ENCODE results near the gene SCAMP5.

The SCAMP5 gene

GRCh38 chr15:75038231-75038630 lies 42.9 kb downstream of the SCAMP5 start:
- CTCF ChIA-PET = interaction anchor here (0.8 to 2.4 kb wide), 3 partner anchors 9 to 166 kb away, joined by 3 to 12 read pairs (median 3); partner anchors contain the start of gene C15orf39
- DNase-seq (ENCODE audit: extremely low spot score) = no peak
- POLR2A ChIA-PET = interaction anchor here (0.7 to 2.5 kb wide), 4 partner anchors 15 to 588 kb away, joined by 3 to 17 read pairs (median 6); partner anchors contain the start of genes C15orf39 and PPCDC
- no peak for TF ChIP-seq FOXM1 (IDR thresholded peaks at IDR 0.05; ENCODE audit: borderline replicate concordance)
- no peak for TF ChIP-seq LEF1 (IDR thresholded peaks at IDR 0.05; ENCODE audit: borderline replicate concordance)
- no peak for TF ChIP-seq ZNF384 (IDR thresholded peaks at IDR 0.05)
- no peak for TF ChIP-seq HDGF (IDR thresholded peaks at IDR 0.05; ENCODE audit: borderline replicate concordance)
- TF ChIP-seq SUZ12 (IDR thresholded peaks at IDR 0.05) = no peak
- TF ChIP-seq SP1 (IDR thresholded peaks at IDR 0.05) = no peak

- no peak for DNase-seq (ENCODE audit: extremely low spot score)
- ChIA-PET POLR2A (interaction anchor here (0.8 to 1.5 kb wide), 4 partner anchors 9 to 162 kb away, joined by 3 to 4 read pairs (median 3); partner anchors contain the start of gene RPP25), CTCF (interaction anchor here (0.7 to 1.6 kb wide), 6 partner anchors 13 to 161 kb away, joined by 3 to 16 read pairs (median 4); no protein-coding TSS in a partner anchor)
- no peak for TF ChIP-seq FOXM1 (IDR thresholded peaks at IDR 0.05; ENCODE audit: borderline replicate concordance)
- TF ChIP-seq SP1 (IDR thresholded peaks at IDR 0.05) = no peak
- no peak for TF ChIP-seq ELF4 (IDR thresholded peaks at IDR 0.05)
- TF ChIP-seq FOXK2 (IDR thresholded peaks at IDR 0.05) = no peak
- no peak for TF ChIP-seq FOXA1 (IDR thresholded peaks at IDR 0.05)
- TF ChIP-seq BHLHE40 (IDR thresholded peaks at IDR 0.05; ENCODE audit: borderline replicate concordance) = no peak
Observed at GRCh38 chr15:75042730-75043508, 47.6 kb downstream of the SCAMP5 start.

- POLR2A ChIA-PET = interaction anchor here (0.8 to 1.5 kb wide), 5 partner anchors 10 to 161 kb away, joined by 3 to 4 read pairs (median 3); partner anchors contain the start of gene RPP25
- CTCF ChIA-PET = interaction anchor here (0.7 to 1.6 kb wide), 6 partner anchors 14 to 161 kb away, joined by 3 to 16 read pairs (median 4); no protein-coding TSS in a partner anchor
- no peak for DNase-seq (ENCODE audit: extremely low spot score)
- TF ChIP-seq NFRKB (IDR thresholded peaks at IDR 0.05) = no peak
- no peak for TF ChIP-seq ELF4 (IDR thresholded peaks at IDR 0.05)
- no peak for TF ChIP-seq BHLHE40 (IDR thresholded peaks at IDR 0.05; ENCODE audit: borderline replicate concordance)
- no peak for TF ChIP-seq ARNT (IDR thresholded peaks at IDR 0.05)
- no peak for TF ChIP-seq TARDBP (IDR thresholded peaks at IDR 0.05)
- no peak for TF ChIP-seq SUZ12 (IDR thresholded peaks at IDR 0.05)
- TF ChIP-seq FOXA1 (IDR thresholded peaks at IDR 0.05) = no peak
- no peak for TF ChIP-seq FOXK2 (IDR thresholded peaks at IDR 0.05)
- TF ChIP-seq ZNF384 (IDR thresholded peaks at IDR 0.05) = no peak
- TF ChIP-seq CTBP1 (IDR thresholded peaks at IDR 0.05; ENCODE audit: borderline replicate concordance) = no peak
- TF ChIP-seq LEF1 (IDR thresholded peaks at IDR 0.05; ENCODE audit: borderline replicate concordance) = no peak
- TF ChIP-seq L3MBTL2 (conservative IDR thresholded peaks at IDR 0.05) = no peak
- TF ChIP-seq HDGF (IDR thresholded peaks at IDR 0.05; ENCODE audit: borderline replicate concordance) = no peak
- no peak for TF ChIP-seq SP1 (IDR thresholded peaks at IDR 0.05)
- no peak for TF ChIP-seq PKNOX1 (IDR thresholded peaks at IDR 0.05)
- no peak for TF ChIP-seq FOXM1 (IDR thresholded peaks at IDR 0.05; ENCODE audit: borderline replicate concordance)
Observed at GRCh38 chr15:75043509-75044257, 48.3 kb downstream of the SCAMP5 start.

GRCh38 chr15:75044258-75044878 lies 49.0 kb downstream of the SCAMP5 start:
- POLR2A ChIA-PET = interaction anchor here (1.1 to 1.5 kb wide), 2 partner anchors 14 to 160 kb away, joined by 4 read pairs; no protein-coding TSS in a partner anchor
- CTCF ChIA-PET = interaction anchor here (1.5 to 1.6 kb wide), 3 partner anchors 13 to 160 kb away, joined by 4 to 16 read pairs (median 5); no protein-coding TSS in a partner anchor
- TF ChIP-seq ARNT (IDR thresholded peaks at IDR 0.05) (no peak), FOXA1 (IDR thresholded peaks at IDR 0.05) (no peak), ELF4 (IDR thresholded peaks at IDR 0.05) (no peak), TARDBP (IDR thresholded peaks at IDR 0.05) (no peak), FOXK2 (IDR thresholded peaks at IDR 0.05) (no peak)
- no peak for DNase-seq (ENCODE audit: extremely low spot score)

- POLR2A ChIA-PET = interaction anchor here (1.3 kb wide), 1 partner anchor 12 kb away, joined by 3 read pairs; no protein-coding TSS in a partner anchor
- no peak for DNase-seq (ENCODE audit: extremely low spot score)
- CTCF ChIA-PET = interaction anchor here (0.7 to 1.1 kb wide), 2 partner anchors 9 to 133 kb away, joined by 3 read pairs; no protein-coding TSS in a partner anchor
- TF ChIP-seq L3MBTL2 (conservative IDR thresholded peaks at IDR 0.05) (no peak), HDGF (IDR thresholded peaks at IDR 0.05; ENCODE audit: borderline replicate concordance) (no peak), FOXM1 (IDR thresholded peaks at IDR 0.05; ENCODE audit: borderline replicate concordance) (no peak), SP1 (IDR thresholded peaks at IDR 0.05) (no peak), LEF1 (IDR thresholded peaks at IDR 0.05; ENCODE audit: borderline replicate concordance) (no peak), ARNT (IDR thresholded peaks at IDR 0.05) (no peak), ZNF384 (IDR thresholded peaks at IDR 0.05) (no peak), NFRKB (IDR thresholded peaks at IDR 0.05) (no peak), BHLHE40 (IDR thresholded peaks at IDR 0.05; ENCODE audit: borderline replicate concordance) (no peak), FOXK2 (IDR thresholded peaks at IDR 0.05) (no peak), CTBP1 (IDR thresholded peaks at IDR 0.05; ENCODE audit: borderline replicate concordance) (no peak), FOXA1 (IDR thresholded peaks at IDR 0.05) (no peak), ELF4 (IDR thresholded peaks at IDR 0.05) (no peak), SUZ12 (IDR thresholded peaks at IDR 0.05) (no peak), PKNOX1 (IDR thresholded peaks at IDR 0.05) (no peak), TARDBP (IDR thresholded peaks at IDR 0.05) (no peak)
Observed at GRCh38 chr15:75045332-75046015, 50.1 kb downstream of the SCAMP5 start.
